ENCODE results near the gene FH. TPM values are rescaled to one million over a fixed set of nuclear protein-coding genes. Genes with fewer than 3 reads are reported as not detected.

FH gene
- polyA plus RNA-seq, 2 of the 4 experiments (the other 2 are of a cell fraction), result 98.7 to 99.8 TPM

- ChIA-PET CTCF (no interaction called here), POLR2A (no interaction called here)
- Histone ChIP-seq H3K27ac (no peak overlapping the region), H3K9me3 (no peaks in the 10 kb centered on the region), H3K4me2 (no peak overlapping the region), H3K4me3 (no peak overlapping the region), H3K4me1 (no peaks in the 10 kb centered on the region)
- DNase-seq (ENCODE audit: low read depth in 1 of 2, low spot score in 1 of 2) (no peak), FAIRE-seq (no peak), ATAC-seq (no peak)
- peak; percentile 18 for TF ChIP-seq MAFK (IDR thresholded peaks at IDR 0.05; ENCODE audit: partially characterized antibody)
- no peak for TF ChIP-seq MYC (IDR thresholded peaks at IDR 0.05; ENCODE audit: borderline replicate concordance, low read length)
- TF ChIP-seq HOXA7 (CRISPR knock-in tag; IDR thresholded peaks at IDR 0.05), result no peak
- 18% methylated on average over 2 of the region's 2 CpGs for WGBS (ENCODE audit: missing lambda C conversion rate)
Measured at GRCh38 chr1:241459186-241459802, 60.3 kb downstream of the FH start.

- no peak for ATAC-seq
- no peak for DNase-seq (ENCODE audit: low read depth in 1 of 2, low spot score in 1 of 2)
- Histone ChIP-seq H3K4me3 (no peak overlapping the region), H3K4me2 (no peak overlapping the region), H3K9me3 (no peaks in the 10 kb centered on the region), H3K4me1 (no peaks in the 10 kb centered on the region), H3K27ac (no peak overlapping the region)
- TF ChIP-seq CHD4 (IDR thresholded peaks at IDR 0.05; ENCODE audit: borderline replicate concordance), result no peak
- TF ChIP-seq MAFK (IDR thresholded peaks at IDR 0.05; ENCODE audit: partially characterized antibody), result no peak
- no peak for TF ChIP-seq BHLHE40 (IDR thresholded peaks at IDR 0.05; ENCODE audit: low read depth, low read length)
- TF ChIP-seq SREBF2 (IDR thresholded peaks at IDR 0.05), result no peak
- TF ChIP-seq ATOH8 (CRISPR knock-in tag; IDR thresholded peaks at IDR 0.05; ENCODE audit: low read depth), result no peak
- no peak for TF ChIP-seq NR3C1 (IDR thresholded peaks at IDR 0.05)
- TF ChIP-seq ZFP36 (IDR thresholded peaks at IDR 0.05; ENCODE audit: borderline replicate concordance, partially characterized antibody), result no peak
- no peak for TF ChIP-seq SMC3 (IDR thresholded peaks at IDR 0.05)
- TF ChIP-seq USF2 (IDR thresholded peaks at IDR 0.05), result no peak
- no peak for TF ChIP-seq JUNB (IDR thresholded peaks at IDR 0.05)
- TF ChIP-seq HMGXB4 (CRISPR knock-in tag; IDR thresholded peaks at IDR 0.05; ENCODE audit: borderline replicate concordance), result no peak
- no peak for TF ChIP-seq HES2 (IDR thresholded peaks at IDR 0.05)
- TF ChIP-seq RFX5 (IDR thresholded peaks at IDR 0.05), result no peak
- TF ChIP-seq CBX8 (IDR thresholded peaks at IDR 0.05), result no peak
- no peak for TF ChIP-seq MAX (IDR thresholded peaks at IDR 0.05)
- TF ChIP-seq TFCP2L1 (CRISPR knock-in tag; IDR thresholded peaks at IDR 0.05), result no peak
- CTCF ChIA-PET, result interaction anchor here (0.9 kb wide), 1 partner anchor 28 kb away, joined by 3 read pairs; no protein-coding TSS in a partner anchor
- no peak for FAIRE-seq
- POLR2A ChIA-PET, result no interaction called here
Measured at GRCh38 chr1:241457421-241457820, 62.1 kb downstream of the FH start.

- no peak for ATAC-seq
- POLR2A ChIA-PET, result no interaction called here
Measured at GRCh38 chr1:241456743-241457142, 62.8 kb downstream of the FH start.

More at GRCh38 chr1:241456743-241457142, 62.8 kb downstream of the FH start:
- no peak for DNase-seq (ENCODE audit: low read depth in 1 of 2, low spot score in 1 of 2)
- Histone ChIP-seq H3K9me3 (no peaks in the 10 kb centered on the region), H3K27ac (no peak overlapping the region), H3K4me1 (no peaks in the 10 kb centered on the region), H3K4me2 (no peak overlapping the region), H3K4me3 (no peak overlapping the region)
- TF ChIP-seq BHLHE40 (IDR thresholded peaks at IDR 0.05; ENCODE audit: low read depth, low read length) (no peak), PHF8 (IDR thresholded peaks at IDR 0.05; ENCODE audit: borderline replicate concordance, low read depth) (no peak), FOSB (CRISPR knock-in tag; IDR thresholded peaks at IDR 0.05) (no peak), RCOR1 (IDR thresholded peaks at IDR 0.05; ENCODE audit: low read depth, low read length) (no peak)
- WGBS (ENCODE audit: missing lambda C conversion rate), result 20% methylated on average over 1 of the region's 1 CpG
- no peak for FAIRE-seq
- CTCF ChIA-PET, result no interaction called here
